ENCODE measurements around the gene ARMH4. TPM values are rescaled to one million over a fixed set of nuclear protein-coding genes. Genes with fewer than 3 reads are reported as not detected.

Gene ARMH4
- polyA plus RNA-seq, 1 experiment, result 6.4 TPM

- peak; percentile 46 for DNase-seq (ENCODE audit: low read depth, low spot score)
- H3K4me3 ChIP-seq (ENCODE audit: low read depth, low read length), result no peak overlapping the region
Measured at GRCh38 chr14:58107947-58108552, 44.0 kb downstream of the ARMH4 start.

GRCh38 chr14:58107041-58107440, 45.0 kb downstream of the ARMH4 start:
- no peak for TF ChIP-seq CTCF (IDR thresholded peaks at IDR 0.05; ENCODE audit: low read depth, low read length)
- POLR2A ChIA-PET, result no interaction called here

More at GRCh38 chr14:58107947-58108552, 44.0 kb downstream of the ARMH4 start:
- H3K9me3 ChIP-seq (ENCODE audit: control insufficient read depth, insufficient read depth, low read length), result no peaks in the 10 kb centered on the region
- H3K27me3 ChIP-seq (ENCODE audit: control insufficient read depth, insufficient read depth, low read length), result peaks cover 7% of the 10 kb centered on the region
- H3K27ac ChIP-seq (ENCODE audit: low read depth, low read length), result no peak overlapping the region
- peak; percentile 91 for TF ChIP-seq CTCF (IDR thresholded peaks at IDR 0.05; ENCODE audit: low read depth, low read length)
- ChIA-PET CTCF (interaction anchor here (0.6 to 7.4 kb wide), 29 partner anchors 9 to 342 kb away, joined by 3 to 92 read pairs (median 4); partner anchors contain the start of genes ACTR10, PSMA3 and TOMM20L), POLR2A (no interaction called here)

GRCh38 chr14:58106446-58106845, 45.6 kb downstream of the ARMH4 start:
- no peak for DNase-seq (ENCODE audit: low read depth, low spot score)
- Histone ChIP-seq H3K9me3 (ENCODE audit: control insufficient read depth, insufficient read depth, low read length) (no peaks in the 10 kb centered on the region), H3K4me3 (ENCODE audit: low read depth, low read length) (no peak overlapping the region), H3K27me3 (ENCODE audit: control insufficient read depth, insufficient read depth, low read length) (peaks cover 7% of the 10 kb centered on the region), H3K27ac (ENCODE audit: low read depth, low read length) (no peak overlapping the region)
- TF ChIP-seq CTCF (IDR thresholded peaks at IDR 0.05; ENCODE audit: low read depth, low read length), result no peak
- ChIA-PET CTCF (interaction anchor here (0.6 to 7.4 kb wide), 5 partner anchors 60 to 619 kb away, joined by 3 to 92 read pairs (median 3); no protein-coding TSS in a partner anchor), POLR2A (no interaction called here)

More at GRCh38 chr14:58107041-58107440, 45.0 kb downstream of the ARMH4 start:
- peaks cover 7% of the 10 kb centered on the region for H3K27me3 ChIP-seq (ENCODE audit: control insufficient read depth, insufficient read depth, low read length)
- H3K4me3 ChIP-seq (ENCODE audit: low read depth, low read length), result no peak overlapping the region
- DNase-seq (ENCODE audit: low read depth, low spot score), result no peak
- H3K27ac ChIP-seq (ENCODE audit: low read depth, low read length), result no peak overlapping the region
- CTCF ChIA-PET, result interaction anchor here (0.6 to 7.4 kb wide), 11 partner anchors 10 to 620 kb away, joined by 3 to 92 read pairs (median 3); partner anchors contain the start of gene ACTR10
- no peaks in the 10 kb centered on the region for H3K9me3 ChIP-seq (ENCODE audit: control insufficient read depth, insufficient read depth, low read length)

- ChIA-PET POLR2A (no interaction called here), CTCF (interaction anchor here (7.4 kb wide), 1 partner anchor 61 kb away, joined by 92 read pairs; no protein-coding TSS in a partner anchor)
- no peak for TF ChIP-seq CTCF (IDR thresholded peaks at IDR 0.05; ENCODE audit: low read depth, low read length)
- H3K27ac ChIP-seq (ENCODE audit: low read depth, low read length), result no peak overlapping the region
- H3K27me3 ChIP-seq (ENCODE audit: control insufficient read depth, insufficient read depth, low read length), result peaks cover 7% of the 10 kb centered on the region
- no peaks in the 10 kb centered on the region for H3K9me3 ChIP-seq (ENCODE audit: control insufficient read depth, insufficient read depth, low read length)
- DNase-seq (ENCODE audit: low read depth, low spot score), result peak; percentile 45
- H3K4me3 ChIP-seq (ENCODE audit: low read depth, low read length), result no peak overlapping the region
Measured at GRCh38 chr14:58104808-58105207, 47.2 kb downstream of the ARMH4 start.

GRCh38 chr14:58100735-58101368, 51.2 kb downstream of the ARMH4 start:
- no peak for TF ChIP-seq CTCF (IDR thresholded peaks at IDR 0.05; ENCODE audit: low read depth, low read length)
- peak; percentile 42 for DNase-seq (ENCODE audit: low read depth, low spot score)
- H3K9me3 ChIP-seq (ENCODE audit: control insufficient read depth, insufficient read depth, low read length), result no peaks in the 10 kb centered on the region
- POLR2A ChIA-PET, result no interaction called here
- no peak overlapping the region for H3K4me3 ChIP-seq (ENCODE audit: low read depth, low read length)
- CTCF ChIA-PET, result interaction anchor here (1.0 kb wide), 1 partner anchor 12 kb away, joined by 3 read pairs; no protein-coding TSS in a partner anchor
- no peak overlapping the region for H3K27ac ChIP-seq (ENCODE audit: low read depth, low read length)
- H3K27me3 ChIP-seq (ENCODE audit: control insufficient read depth, insufficient read depth, low read length), result no peaks in the 10 kb centered on the region

Measured in AG04450 (cell line).